Osteoblast (primary cell): Measurements from ENCODE around the gene VIPR2. TPM values are rescaled to one million over a fixed set of nuclear protein-coding genes. Genes with fewer than 3 reads are reported as not detected.
A peak's percentile ranks its signal among the peaks of the same experiment; 100 is the strongest.

Experiments
- DNase-seq: peaks from one replicate; pipeline ENCODE4 v3.0.0; 2011; ENCODE audit warnings: low spot score, mixed read lengths; ENCODE audit not compliant: insufficient read length; ENCODE audit errors: missing footprints
- H2AFZ ChIP-seq: 2 replicates; pipeline ENCODE4 v1.6.0; 2011; ENCODE audit warnings: mild to moderate bottlenecking, low read length
- H3K27ac ChIP-seq: 2 replicates; pipeline ENCODE4 v1.5.1; 2011; ENCODE audit warnings: mild to moderate bottlenecking, low read depth, low read length, moderate library complexity
- H3K27me3 ChIP-seq: 2 replicates; pipeline ENCODE4 v1.6.0; 2012; ENCODE audit warnings: mild to moderate bottlenecking, control low read depth, inconsistent platforms, low read length, moderate library complexity; ENCODE audit not compliant: insufficient read depth
- H3K36me3 ChIP-seq: 2 replicates; pipeline ENCODE4 v1.5.1; 2011; ENCODE audit warnings: mild to moderate bottlenecking, low read length, control low read depth, moderate library complexity; ENCODE audit not compliant: insufficient read depth
- H3K4me1 ChIP-seq: 2 replicates; pipeline ENCODE4 v1.5.1; 2011; ENCODE audit warnings: mild to moderate bottlenecking, low read length, control low read depth, moderate library complexity; ENCODE audit not compliant: insufficient read depth
- H3K4me2 ChIP-seq: 2 replicates; pipeline ENCODE4 v1.6.0; 2011; ENCODE audit warnings: mild to moderate bottlenecking, low read length; ENCODE audit not compliant: insufficient read depth
- H3K4me3 ChIP-seq: fragments of 200-600 bp; sonication (generic); 3 replicates; pipeline ENCODE4 v1.5.1; 2012; ENCODE audit warnings: mild to moderate bottlenecking, low read length, inconsistent platforms; ENCODE audit not compliant: insufficient read depth
- H3K79me2 ChIP-seq: 2 replicates; pipeline ENCODE4 v1.6.0; 2012; ENCODE audit warnings: mild to moderate bottlenecking, low read length, control low read depth, inconsistent platforms; ENCODE audit not compliant: insufficient read depth
- H3K9me3 ChIP-seq: 2 replicates; pipeline ENCODE4 v1.5.1; 2011; ENCODE audit warnings: low read depth, low read length, control low read depth
- H4K20me1 ChIP-seq: 2 replicates; pipeline ENCODE4 v1.6.0; 2012; ENCODE audit warnings: mild to moderate bottlenecking, low read length, control low read depth; ENCODE audit not compliant: insufficient read depth
- CTCF ChIP-seq: IDR thresholded peaks from 2 replicates; pipeline ENCODE4 v1.5.1; 2011; ENCODE audit warnings: mild to moderate bottlenecking, low read depth, low read length, moderate library complexity; ENCODE audit errors: extremely low read depth
- total RNA-seq: library from RNA; depleted of rRNA; stranded (reverse); fragments of >200 nt; gene quantifications from 2 replicates; pipeline ENCODE4 v1.2.3, GENCODE V29; 2012

VIPR2 gene
- total RNA-seq, 1 donor: not detected

- H3K79me2 ChIP-seq: no peaks in the 10 kb centered on the region
- H4K20me1 ChIP-seq: no peaks in the 10 kb centered on the region
- H3K27ac ChIP-seq: no peak overlapping the region
- no peaks in the 10 kb centered on the region for H3K4me1 ChIP-seq
- DNase-seq: peak; percentile 41
- TF ChIP-seq CTCF: no peak
- H3K4me2 ChIP-seq: no peak overlapping the region
- H3K4me3 ChIP-seq: no peak overlapping the region
- no peak overlapping the region for H2AFZ ChIP-seq
- H3K36me3 ChIP-seq: no peaks in the 10 kb centered on the region
- H3K27me3 ChIP-seq: no peaks in the 10 kb centered on the region
- H3K9me3 ChIP-seq: no peaks in the 10 kb centered on the region
These were observed 128.9 kb downstream of the VIPR2 start for GRCh38 chr7:159015454-159016410.

GRCh38 chr7:159015081-159015453 is 129.6 kb downstream of the VIPR2 start:
- no peaks in the 10 kb centered on the region for H3K27me3 ChIP-seq
- peak; percentile 68 for DNase-seq
- no peak overlapping the region for H2AFZ ChIP-seq
- no peak overlapping the region for H3K4me2 ChIP-seq
- H3K27ac ChIP-seq: no peak overlapping the region
- H3K4me1 ChIP-seq: no peaks in the 10 kb centered on the region
- no peaks in the 10 kb centered on the region for H3K9me3 ChIP-seq
- H3K36me3 ChIP-seq: no peaks in the 10 kb centered on the region
- H3K4me3 ChIP-seq: no peak overlapping the region
- no peaks in the 10 kb centered on the region for H3K79me2 ChIP-seq
- TF ChIP-seq CTCF: no peak
- no peaks in the 10 kb centered on the region for H4K20me1 ChIP-seq

GRCh38 chr7:159014297-159015062 is 130.2 kb downstream of the VIPR2 start:
- no peak overlapping the region for H3K27ac ChIP-seq
- peak; percentile 64 for DNase-seq
- H2AFZ ChIP-seq: no peak overlapping the region
- H4K20me1 ChIP-seq: no peaks in the 10 kb centered on the region
- H3K4me1 ChIP-seq: no peaks in the 10 kb centered on the region
- no peaks in the 10 kb centered on the region for H3K36me3 ChIP-seq
- H3K4me3 ChIP-seq: no peak overlapping the region
- H3K27me3 ChIP-seq: no peaks in the 10 kb centered on the region
- H3K79me2 ChIP-seq: no peaks in the 10 kb centered on the region
- no peak for TF ChIP-seq CTCF
- no peaks in the 10 kb centered on the region for H3K9me3 ChIP-seq
- H3K4me2 ChIP-seq: no peak overlapping the region

- peak; percentile 53 for DNase-seq
- no peak overlapping the region for H3K4me3 ChIP-seq
- no peaks in the 10 kb centered on the region for H3K9me3 ChIP-seq
- no peak overlapping the region for H3K27ac ChIP-seq
- no peaks in the 10 kb centered on the region for H3K27me3 ChIP-seq
- no peak overlapping the region for H2AFZ ChIP-seq
- TF ChIP-seq CTCF: no peak
- H3K4me1 ChIP-seq: no peaks in the 10 kb centered on the region
- no peaks in the 10 kb centered on the region for H3K36me3 ChIP-seq
- H3K79me2 ChIP-seq: no peaks in the 10 kb centered on the region
- no peak overlapping the region for H3K4me2 ChIP-seq
- no peaks in the 10 kb centered on the region for H4K20me1 ChIP-seq
These were observed 130.8 kb downstream of the VIPR2 start for GRCh38 chr7:159013825-159014289.
